DOHH2 (cell line): ENCODE measurements around the gene GPC5.

Experiments
- CTCF ChIP-seq: fragments of 200-600 bp; sonication (generic); IDR thresholded peaks from one replicate; pipeline ENCODE4 v1.5.1; 2014; ENCODE audit warnings: antibody characterized with exemption, mild to moderate bottlenecking, low read depth, low read length; ENCODE audit not compliant: poor library complexity, severe bottlenecking
- EZH2phosphoT487 ChIP-seq: fragments of 200-600 bp; sonication (generic); IDR thresholded peaks from 2 replicates; pipeline ENCODE4 v1.6.1; 2017; ENCODE audit warnings: borderline replicate concordance, mild to moderate bottlenecking, antibody characterized with exemption, low read length, moderate library complexity, mixed read lengths

- TF ChIP-seq CTCF (peak; percentile 91), EZH2phosphoT487 (no peak)
Observed at GRCh38 chr13:91647361-91647990, 249.1 kb downstream of the GPC5 start.
